H1 (cell line): ENCODE data around the gene EVPLL. TPM values are rescaled to one million over a fixed set of nuclear protein-coding genes. Genes with fewer than 3 reads are reported as not detected.

ENCODE experiments used
- CTCF ChIA-PET: fragments of 300-600 bp; sonication (Branson Sonifier 250); formaldehyde crosslinking; loops from one replicate; lab custom pipeline; 2021; ENCODE audit not compliant: partially characterized antibody; lab: Charles Lee
- POLR2A ChIA-PET: fragments of 300-600 bp; sonication (Branson Sonifier 250); formaldehyde crosslinking; loops from one replicate; lab custom pipeline; 2021; ENCODE audit warnings: inconsistent platforms; ENCODE audit not compliant: partially characterized antibody; lab: Charles Lee
- DNase-seq, 2 experiments: peaks; one replicate each; pipeline versions ENCODE4 v3.0.0 to v3.0.0-alpha.2; 2010 to 2022; ENCODE audit warnings: low spot score in 2 of 2, low read depth in 1 of 2, mixed read lengths in 1 of 2
- FAIRE-seq: peaks from 2 replicates; lab custom pipeline; 2011; peaks lifted over from hg19 to GRCh38; lab: Jason Lieb, UNC
- H2AFZ ChIP-seq: 2 replicates; pipeline ENCODE4 v1.8.1; 2012; ENCODE audit warnings: low read length, inconsistent platforms
- H2AK5ac ChIP-seq: 2 replicates; pipeline ENCODE4 v1.6.1; 2013; ENCODE audit warnings: low read depth, low read length
- H2BK120ac ChIP-seq: replicated peaks from 2 replicates; pipeline ENCODE3; 2013; ENCODE audit warnings: low read depth, low read length, inconsistent platforms
- H2BK12ac ChIP-seq: 2 replicates; pipeline ENCODE4 v1.6.1; 2013; ENCODE audit warnings: low read depth, low read length
- H2BK15ac ChIP-seq: 2 replicates; pipeline ENCODE4 v1.6.1; 2013; ENCODE audit warnings: low read length
- H2BK20ac ChIP-seq: 2 replicates; pipeline ENCODE4 v1.6.1; 2013; ENCODE audit warnings: low read length
- H2BK5ac ChIP-seq: 2 replicates; pipeline ENCODE4 v1.6.1; 2013; ENCODE audit warnings: low read depth, low read length
- H3K14ac ChIP-seq: 2 replicates; pipeline ENCODE4 v1.6.1; 2013; ENCODE audit warnings: inconsistent platforms; ENCODE audit not compliant: insufficient read length
- H3K18ac ChIP-seq: 2 replicates; pipeline ENCODE4 v1.6.1; 2013; ENCODE audit warnings: low read length; ENCODE audit errors: extremely low read depth
- H3K23ac ChIP-seq: 2 replicates; pipeline ENCODE4 v1.6.1; 2013; ENCODE audit warnings: inconsistent platforms; ENCODE audit not compliant: insufficient read length
- H3K23me2 ChIP-seq: 2 replicates; pipeline ENCODE4 v1.6.1; 2013; ENCODE audit warnings: low read depth, low read length
- H3K27ac ChIP-seq: 2 replicates; pipeline ENCODE4 v1.6.1; 2011; ENCODE audit warnings: low read depth, low read length, inconsistent platforms
- H3K27me3 ChIP-seq, 4 experiments: replicated peaks in 1 of 4; 1 replicate in 1 of 4; 2 replicates in 3 of 4; pipeline versions ENCODE4 v1.6.1 to v1.8.1; 2011 to 2013; ENCODE audit warnings: low read length in 3 of 4, mild to moderate bottlenecking in 3 of 4, inconsistent platforms in 2 of 4, mixed read lengths in 2 of 4, moderate library complexity in 1 of 4; ENCODE audit not compliant: control insufficient read depth in 3 of 4, insufficient read depth in 3 of 4; ENCODE audit errors: extremely low read depth in 1 of 4
- H3K36me3 ChIP-seq, 4 experiments: 2 replicates each; pipeline versions ENCODE4 v1.6.1 to v1.8.1; 2011 to 2013; ENCODE audit warnings: mild to moderate bottlenecking in 4 of 4, low read length in 3 of 4, moderate library complexity in 2 of 4, control low read depth in 1 of 4, inconsistent platforms in 1 of 4; ENCODE audit not compliant: insufficient read depth in 4 of 4, control insufficient read depth in 2 of 4
- H3K4ac ChIP-seq: replicated peaks from 2 replicates; pipeline ENCODE3; 2013; ENCODE audit warnings: low read length, low read depth, mixed read lengths, inconsistent platforms; ENCODE audit not compliant: insufficient read length
- H3K4me1 ChIP-seq, 4 experiments: replicated peaks in 1 of 4; 1 replicate in 1 of 4; 2 replicates in 3 of 4; pipeline versions ENCODE4 v1.6.1 to v1.8.1; 2011 to 2013; ENCODE audit warnings: low read length in 3 of 4, inconsistent platforms in 2 of 4, mixed read lengths in 1 of 4; ENCODE audit not compliant: insufficient read depth in 4 of 4, control insufficient read depth in 3 of 4
- H3K4me2 ChIP-seq, 2 experiments: 2 replicates each; pipeline versions ENCODE4 v1.6.1 to v1.8.1; 2011 to 2013; ENCODE audit warnings: low read depth in 2 of 2, low read length in 2 of 2, control low read depth in 1 of 2, inconsistent platforms in 1 of 2, mild to moderate bottlenecking in 1 of 2; ENCODE audit not compliant: insufficient read depth in 1 of 2
- H3K4me3 ChIP-seq, 4 experiments: fragments of 200-600, 300-600 bp in 1 of 4; sonication (generic), shearing (Covaris generic), sonication (Bioruptor Twin) in 1 of 4; 2 replicates each; pipeline versions ENCODE4 v1.5.1 to v1.8.1; 2011 to 2016; ENCODE audit warnings: low read length in 4 of 4, low read depth in 3 of 4, control low read depth in 2 of 4, inconsistent platforms in 2 of 4, mild to moderate bottlenecking in 2 of 4, mixed read lengths in 1 of 4, moderate library complexity in 1 of 4; ENCODE audit not compliant: insufficient read depth in 2 of 4; ENCODE audit errors: extremely low read depth in 1 of 4
- H3K56ac ChIP-seq: replicated peaks from 2 replicates; pipeline ENCODE3; 2013; ENCODE audit warnings: low read depth, mild to moderate bottlenecking, mixed read lengths, low read length, inconsistent platforms; ENCODE audit not compliant: insufficient read length
- H3K79me1 ChIP-seq: 2 replicates; pipeline ENCODE4 v1.6.1; 2013; ENCODE audit warnings: low read depth, low read length, control low read depth
- H3K79me2 ChIP-seq, 2 experiments: 2 replicates each; pipeline versions ENCODE4 v1.6.1 to v1.8.1; 2012 to 2013; ENCODE audit warnings: low read length in 2 of 2, mild to moderate bottlenecking in 2 of 2, inconsistent platforms in 1 of 2; ENCODE audit not compliant: insufficient read depth in 2 of 2, control insufficient read depth in 1 of 2
- H3K9ac ChIP-seq, 4 experiments: replicated peaks in 1 of 4; 1 replicate in 1 of 4; 2 replicates in 3 of 4; pipeline versions ENCODE4 v1.6.1 to v1.8.1; 2011 to 2013; ENCODE audit warnings: low read depth in 3 of 4, low read length in 3 of 4, control low read depth in 2 of 4, mild to moderate bottlenecking in 2 of 4, moderate library complexity in 2 of 4, inconsistent platforms in 1 of 4; ENCODE audit errors: extremely low read depth in 1 of 4
- H3K9me3 ChIP-seq, 2 experiments: 2 replicates each; pipeline versions ENCODE4 v1.6.1 to v1.8.1; 2012 to 2013; ENCODE audit warnings: mild to moderate bottlenecking in 2 of 2, moderate library complexity in 2 of 2, control low read depth in 1 of 2, inconsistent platforms in 1 of 2, low read depth in 1 of 2, low read length in 1 of 2, mixed read lengths in 1 of 2; ENCODE audit not compliant: insufficient read depth in 2 of 2
- H4K20me1 ChIP-seq, 2 experiments: replicated peaks in 1 of 2; 2 replicates each; pipeline versions ENCODE3 to v1.8.1; 2011 to 2013; ENCODE audit warnings: inconsistent platforms in 2 of 2, low read length in 2 of 2, mild to moderate bottlenecking in 1 of 2; ENCODE audit not compliant: insufficient read depth in 2 of 2, control insufficient read depth in 1 of 2
- H4K5ac ChIP-seq: 2 replicates; pipeline ENCODE4 v1.6.1; 2013; ENCODE audit warnings: low read length, low read depth, mixed read lengths, inconsistent platforms; ENCODE audit not compliant: insufficient read length
- H4K8ac ChIP-seq: 2 replicates; pipeline ENCODE4 v1.8.0; 2013; ENCODE audit warnings: mild to moderate bottlenecking, moderate library complexity, low read length, inconsistent platforms; ENCODE audit not compliant: insufficient read depth; ENCODE audit errors: extremely low read depth
- H4K91ac ChIP-seq: replicated peaks from 2 replicates; pipeline ENCODE3; 2013; ENCODE audit warnings: low read length, mixed read lengths, inconsistent platforms; ENCODE audit not compliant: insufficient read length
- ATF3 ChIP-seq: IDR thresholded peaks from 2 replicates; pipeline ENCODE4 v1.6.1; 2011; ENCODE audit warnings: low read depth, mild to moderate bottlenecking, low read length; ENCODE audit not compliant: insufficient read depth
- CEBPB ChIP-seq: IDR thresholded peaks from 2 replicates; pipeline ENCODE4 v1.6.1; 2012; ENCODE audit warnings: low read depth, low read length
- KDM4A ChIP-seq: IDR thresholded peaks from one replicate; pipeline ENCODE4 v1.7.1; 2012; ENCODE audit warnings: low read depth, mild to moderate bottlenecking, moderate library complexity, low read length, inconsistent platforms; ENCODE audit not compliant: severe bottlenecking
- MAX ChIP-seq: IDR thresholded peaks from 2 replicates; pipeline ENCODE4 v1.6.1; 2012; ENCODE audit warnings: inconsistent platforms
- PHF8 ChIP-seq: fragments of 200-600 bp; sonication (generic); conservative IDR thresholded peaks from 2 replicates; pipeline ENCODE4 v1.7.1; 2012; ENCODE audit warnings: low read depth, mild to moderate bottlenecking, inconsistent platforms, low read length, moderate library complexity
- RAD21 ChIP-seq, 2 experiments: IDR thresholded peaks in 1 of 2; conservative IDR thresholded peaks in 1 of 2; 2 replicates each; pipeline ENCODE4 v1.6.1; 2011; ENCODE audit warnings: low read depth in 2 of 2, low read length in 2 of 2, improper control_type of control experiment in 1 of 2, inconsistent platforms in 1 of 2, mild to moderate bottlenecking in 1 of 2, moderate library complexity in 1 of 2
- SIRT6 ChIP-seq: IDR thresholded peaks from one replicate; pipeline ENCODE4 v1.7.1; 2012; ENCODE audit warnings: low read length, inconsistent platforms
- SP1 ChIP-seq: IDR thresholded peaks from 2 replicates; pipeline ENCODE4 v1.6.1; 2011; ENCODE audit warnings: low read depth, low read length
- TBP ChIP-seq: IDR thresholded peaks from 2 replicates; pipeline ENCODE4 v1.6.1; 2011; ENCODE audit warnings: low read depth, low read length, improper control_type of control experiment
- WGBS, 2 experiments: shearing (Covaris generic) in 1 of 2; methylation state at CpG; one replicate each; pipeline versions ENCODE4 v1.1.6 to v1.1.7; 2013 to 2015; ENCODE audit warnings: low lambda C conversion rate in 2 of 2, mixed read lengths in 2 of 2, inconsistent platforms in 1 of 2, low coverage in 1 of 2, missing lambda C conversion rate in 1 of 2; ENCODE audit not compliant: insufficient replicate concordance in 2 of 2, insufficient coverage in 1 of 2, insufficient read length in 1 of 2; ENCODE audit errors: extremely low coverage in 1 of 2, missing lambda C conversion rate in 1 of 2; 5-methylcytosine and 5-hydroxymethylcytosine counted together
- polyA plus RNA-seq, 7 experiments: library from polyadenylated mRNA; depleted of rRNA in 3 of 7; stranded (reverse) in 5 of 7; unstranded in 2 of 7; fragments of >200 nt in 5 of 7; fragments of 200-250 nt in 2 of 7; gene quantifications; 1 replicate in 5 of 7; 2 replicates in 1 of 7; 4 replicates in 1 of 7; pipeline versions ENCODE4 v1.2.1 to v1.2.3, GENCODE V29; 2011 to 2013; ENCODE audit warnings: missing spikeins in 2 of 7, mixed read lengths in 2 of 7
- total RNA-seq: library from RNA; stranded (reverse); fragmentation: NEBNext Ultra II Directional; extraction: Animal tissue kit (Norgen Biotek cat#: 25700); gene quantifications from 2 replicates; pipeline ENCODE4 v1.2.1, GENCODE V29; 2021

Gene EVPLL
- total and polyA plus RNA-seq, 2 of the 8 experiments (the other 6 are each of a cell fraction or from before 2014, with no cell fraction given) = 0.06 TPM; not detected in 1

- ChIA-PET CTCF (interaction anchor here (0.8 to 1.9 kb wide), 4 partner anchors 11 to 43 kb away, joined by 3 to 5 read pairs (median 4); no protein-coding TSS in a partner anchor), POLR2A (interaction anchor here (0.6 to 3.0 kb wide), 14 partner anchors 10 to 179 kb away, joined by 3 to 13 read pairs (median 4); partner anchors contain the start of genes ALKBH5, MIEF2, SMCR8 and TOP3A)
- Histone ChIP-seq H3K27me3 (no peaks in the 10 kb centered on the region), H3K56ac (peak within 1 kb of the TSS; percentile 30), H3K36me3 (peaks cover 0 to 7% (median 3%) of the 10 kb centered on the region in 4 experiments; a peak in 3 of 8 replicates), H3K79me1 (peaks cover 7% of the 10 kb centered on the region; the same call in 1 of the 2 replicates), H2BK5ac (peak within 1 kb of the TSS; percentile 60; the same call in 1 of the 2 replicates), H4K5ac (peak within 1 kb of the TSS; percentile 78), H2AFZ (peak within 1 kb of the TSS; percentile 83; the same call in 1 of the 2 replicates), H4K20me1 (peaks cover 0 to 2% of the 10 kb centered on the region in 2 experiments), H3K4ac (no peak within 1 kb of the TSS), H3K9ac (peak within 1 kb of the TSS; percentile 75 to 92 (median 83)), H3K18ac (peak within 1 kb of the TSS; percentile 72), H2AK5ac (no peak within 1 kb of the TSS), H3K4me2 (peak within 1 kb of the TSS; percentile 78 to 79), H2BK120ac (no peak within 1 kb of the TSS), H3K9me3 (no peaks in the 10 kb centered on the region), H3K14ac (peak within 1 kb of the TSS; percentile 98), H2BK15ac (no peak within 1 kb of the TSS), H3K23me2 (peaks cover 6% of the 10 kb centered on the region), H3K23ac (no peak within 1 kb of the TSS), H3K79me2 (peaks cover 4 to 35% of the 10 kb centered on the region in 2 experiments), H4K8ac (peak within 1 kb of the TSS; percentile 94), H3K4me1 (peaks cover 0 to 2% (median 0%) of the 10 kb centered on the region in 4 experiments; a peak in 1 of 7 replicates), H3K4me3 (peak within 1 kb of the TSS; percentile 84 to 94 (median 88)), H2BK12ac (no peak within 1 kb of the TSS), H2BK20ac (no peak within 1 kb of the TSS), H4K91ac (peak within 1 kb of the TSS; percentile 74), H3K27ac (no peak within 1 kb of the TSS; the same call in 1 of the 2 replicates)
- 4% methylated on average over 27 of the region's 76 CpGs; no CpG with 5 or more reads in 1 of the 2 experiments for WGBS, 2 experiments
- DNase-seq = peak; percentile 92 to 96
- FAIRE-seq = no peak
- peak; percentile 90 for TF ChIP-seq KDM4A
- peak; percentile 69; the same call in 1 of the 2 replicates for TF ChIP-seq PHF8
- TF ChIP-seq MAX = peak; percentile 93
- no peak for TF ChIP-seq SIRT6
- TF ChIP-seq CEBPB = no peak
- TF ChIP-seq SP1 = peak; percentile 68
- TF ChIP-seq ATF3 = peak; percentile 68
- TF ChIP-seq TBP = peak; percentile 57
- TF ChIP-seq RAD21 (IDR thresholded peaks at IDR 0.05 in 1 of 2, conservative IDR thresholded peaks at IDR 0.05 in 1 of 2; ENCODE audit: low read depth in 2 of 2, low read length in 2 of 2) = peak; percentile 0 to 6; a peak in 1 of 4 replicates
Measured at GRCh38 chr17:18363101-18364049, 14.2 kb upstream of the EVPLL start, which contains the start of gene SHMT1. SHMT1 (minus strand) TSS chr17:18363550; CDS start chr17:18355981, 7,569 bp downstream.
